C4-2B (cell line): ENCODE measurements around the gene KRTAP12-2.

Experiments used
- CTCF ChIP-seq: fragments of 450-650 bp; conservative IDR thresholded peaks from 2 replicates; pipeline ENCODE4 v1.5.1; 2017; ENCODE audit warnings: mild to moderate bottlenecking
- ZFX ChIP-seq: fragments of 450-650 bp; IDR thresholded peaks from 2 replicates; pipeline ENCODE4 v1.6.1; 2017

DNA sequence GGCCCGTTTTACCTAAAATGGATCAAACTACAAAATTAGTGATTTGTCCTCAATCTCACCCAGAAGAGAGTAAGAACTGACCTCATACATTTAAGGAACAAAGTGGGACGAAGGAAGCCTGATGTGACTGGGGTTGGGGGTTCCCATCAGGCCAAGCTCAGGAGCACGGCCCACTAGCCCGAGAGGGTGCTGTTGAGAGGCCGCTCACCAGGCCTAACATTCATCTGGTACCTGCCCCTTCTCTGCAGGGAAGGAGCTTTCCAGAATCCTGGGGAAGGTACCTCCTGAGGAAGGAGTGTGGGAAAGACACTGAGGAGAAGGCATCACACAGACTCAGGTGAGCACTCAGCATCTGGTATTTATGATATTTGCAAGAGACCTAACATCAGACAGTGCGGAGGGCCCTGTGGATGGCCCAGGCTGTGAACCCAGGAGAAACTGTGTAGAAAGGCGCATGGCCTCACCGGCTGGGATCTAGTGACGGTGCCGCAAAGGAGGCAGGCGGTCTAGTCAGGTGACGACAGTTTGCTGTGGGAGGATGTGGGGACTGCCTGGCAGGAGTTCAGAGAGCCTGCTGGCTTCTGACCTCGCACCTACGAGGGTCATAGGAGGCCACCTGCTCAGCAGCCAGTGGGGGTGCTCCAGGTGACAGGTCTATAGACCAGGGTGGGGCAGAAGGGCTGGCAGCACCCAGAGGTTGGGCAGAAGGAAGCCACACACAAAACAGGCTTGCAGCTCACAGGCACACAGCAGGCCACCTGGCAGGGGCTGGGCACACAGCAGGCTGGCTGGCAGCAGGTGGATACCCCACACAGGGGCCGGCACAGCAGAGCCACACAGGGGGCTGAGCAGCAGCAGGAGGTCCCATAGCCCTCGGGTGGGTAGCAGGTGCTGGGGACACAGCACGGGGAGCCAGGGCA lies 12.8 kb downstream of the KRTAP12-2 start:
- no peak for TF ChIP-seq CTCF
- TF ChIP-seq ZFX = no peak
